Measurements from ENCODE around the gene FSD1L. TPM values are rescaled to one million over a fixed set of nuclear protein-coding genes. Genes with fewer than 3 reads are reported as not detected.

The FSD1L gene
- total RNA-seq, 1 donor, result 6.5 TPM

- no peaks in the 10 kb centered on the region for H3K9me3 ChIP-seq (ENCODE audit: low read depth, low read length)
- no peaks in the 10 kb centered on the region for H3K27me3 ChIP-seq (ENCODE audit: insufficient read depth, low read length)
- TF ChIP-seq CTCF (IDR thresholded peaks at IDR 0.05; ENCODE audit: extremely low read depth, low read depth, low read length), result no peak
- H3K4me1 ChIP-seq (ENCODE audit: insufficient read depth, low read length), result peaks cover 17% of the 10 kb centered on the region
- DNase-seq (ENCODE audit: insufficient read length, low spot score, missing footprints), result no peak
- H3K4me3 ChIP-seq (ENCODE audit: insufficient read depth, low read length), result peak overlapping the region; percentile 97
- H3K79me2 ChIP-seq (ENCODE audit: insufficient read depth, low read length), result peaks cover 41% of the 10 kb centered on the region
- H2AFZ ChIP-seq (ENCODE audit: low read length), result peak overlapping the region; percentile 99
- peak overlapping the region; percentile 78 for H3K27ac ChIP-seq (ENCODE audit: low read depth, low read length)
- no peaks in the 10 kb centered on the region for H3K36me3 ChIP-seq (ENCODE audit: insufficient read depth, low read length)
- peaks cover 3% of the 10 kb centered on the region for H4K20me1 ChIP-seq (ENCODE audit: insufficient read depth, low read length)
- H3K4me2 ChIP-seq (ENCODE audit: insufficient read depth, low read length), result peak overlapping the region; percentile 88
Observed at GRCh38 chr9:105447386-105447813, 434 bp upstream of the FSD1L start.

GRCh38 chr9:105449081-105449480 is 1.2 kb downstream of the FSD1L start:
- H3K4me3 ChIP-seq (ENCODE audit: insufficient read depth, low read length), result peak overlapping the region; percentile 97
- no peaks in the 10 kb centered on the region for H3K9me3 ChIP-seq (ENCODE audit: low read depth, low read length)
- peaks cover 55% of the 10 kb centered on the region for H3K79me2 ChIP-seq (ENCODE audit: insufficient read depth, low read length)
- peak overlapping the region; percentile 99 for H2AFZ ChIP-seq (ENCODE audit: low read length)
- H3K36me3 ChIP-seq (ENCODE audit: insufficient read depth, low read length), result no peaks in the 10 kb centered on the region
- no peaks in the 10 kb centered on the region for H3K27me3 ChIP-seq (ENCODE audit: insufficient read depth, low read length)
- peaks cover 3% of the 10 kb centered on the region for H4K20me1 ChIP-seq (ENCODE audit: insufficient read depth, low read length)
- no peak for DNase-seq (ENCODE audit: insufficient read length, low spot score, missing footprints)
- peak overlapping the region; percentile 78 for H3K27ac ChIP-seq (ENCODE audit: low read depth, low read length)
- peaks cover 17% of the 10 kb centered on the region for H3K4me1 ChIP-seq (ENCODE audit: insufficient read depth, low read length)
- H3K4me2 ChIP-seq (ENCODE audit: insufficient read depth, low read length), result peak overlapping the region; percentile 88
- no peak for TF ChIP-seq CTCF (IDR thresholded peaks at IDR 0.05; ENCODE audit: extremely low read depth, low read depth, low read length)

GRCh38 chr9:105452185-105452584 is 4.4 kb downstream of the FSD1L start:
- Histone ChIP-seq H3K9me3 (ENCODE audit: low read depth, low read length) (no peaks in the 10 kb centered on the region), H3K4me3 (ENCODE audit: insufficient read depth, low read length) (no peak overlapping the region), H3K36me3 (ENCODE audit: insufficient read depth, low read length) (no peaks in the 10 kb centered on the region), H4K20me1 (ENCODE audit: insufficient read depth, low read length) (peaks cover 6% of the 10 kb centered on the region), H3K4me1 (ENCODE audit: insufficient read depth, low read length) (peaks cover 16% of the 10 kb centered on the region), H3K27me3 (ENCODE audit: insufficient read depth, low read length) (no peaks in the 10 kb centered on the region), H3K27ac (ENCODE audit: low read depth, low read length) (no peak overlapping the region), H2AFZ (ENCODE audit: low read length) (no peak overlapping the region), H3K79me2 (ENCODE audit: insufficient read depth, low read length) (peaks cover 86% of the 10 kb centered on the region), H3K4me2 (ENCODE audit: insufficient read depth, low read length) (no peak overlapping the region)
- no peak for DNase-seq (ENCODE audit: insufficient read length, low spot score, missing footprints)
- TF ChIP-seq CTCF (IDR thresholded peaks at IDR 0.05; ENCODE audit: extremely low read depth, low read depth, low read length), result no peak

- Histone ChIP-seq H3K27ac (ENCODE audit: low read depth, low read length) (no peak overlapping the region), H3K4me3 (ENCODE audit: insufficient read depth, low read length) (no peak overlapping the region), H4K20me1 (ENCODE audit: insufficient read depth, low read length) (peaks cover 15% of the 10 kb centered on the region), H3K9me3 (ENCODE audit: low read depth, low read length) (no peaks in the 10 kb centered on the region), H3K4me2 (ENCODE audit: insufficient read depth, low read length) (no peak overlapping the region), H3K36me3 (ENCODE audit: insufficient read depth, low read length) (no peaks in the 10 kb centered on the region), H2AFZ (ENCODE audit: low read length) (no peak overlapping the region), H3K79me2 (ENCODE audit: insufficient read depth, low read length) (peaks cover 97% of the 10 kb centered on the region), H3K27me3 (ENCODE audit: insufficient read depth, low read length) (no peaks in the 10 kb centered on the region), H3K4me1 (ENCODE audit: insufficient read depth, low read length) (no peaks in the 10 kb centered on the region)
- DNase-seq (ENCODE audit: insufficient read length, low spot score, missing footprints), result no peak
- TF ChIP-seq CTCF (IDR thresholded peaks at IDR 0.05; ENCODE audit: extremely low read depth, low read depth, low read length), result no peak
Observed at GRCh38 chr9:105455836-105456475, 8.1 kb downstream of the FSD1L start.

Data from osteoblast (primary cell).